ENCODE measurements around the gene TP53I3. TPM values are rescaled to one million over a fixed set of nuclear protein-coding genes. Genes with fewer than 3 reads are reported as not detected.
A peak's percentile ranks its signal among the peaks of the same experiment; 100 is the strongest.
"Not testable (repeated sequence)": the region's sequence is repeated elsewhere in the genome, so short reads cannot be mapped to it uniquely, and the experiment has no call there.

Gene TP53I3
- total RNA-seq, 3 donors from 2014 or later: 0.45 to 1.1 (median 0.56) TPM

GRCh38 chr2:24107336-24107735, 22.7 kb upstream of the TP53I3 start:
- peaks cover 39% of the 10 kb centered on the region for H3K9me3 Mint-ChIP-seq
- H3K27me3 Mint-ChIP-seq (ENCODE audit: low read depth): no peaks in the 10 kb centered on the region
- ATAC-seq (no peak), DNase-seq (no peak)
- peaks cover 6% of the 10 kb centered on the region for H3K36me3 Mint-ChIP-seq (ENCODE audit: insufficient read depth)
- H3K4me1 Mint-ChIP-seq (ENCODE audit: low read depth): no peaks in the 10 kb centered on the region
- no peak overlapping the region for H3K4me3 Mint-ChIP-seq

DNA sequence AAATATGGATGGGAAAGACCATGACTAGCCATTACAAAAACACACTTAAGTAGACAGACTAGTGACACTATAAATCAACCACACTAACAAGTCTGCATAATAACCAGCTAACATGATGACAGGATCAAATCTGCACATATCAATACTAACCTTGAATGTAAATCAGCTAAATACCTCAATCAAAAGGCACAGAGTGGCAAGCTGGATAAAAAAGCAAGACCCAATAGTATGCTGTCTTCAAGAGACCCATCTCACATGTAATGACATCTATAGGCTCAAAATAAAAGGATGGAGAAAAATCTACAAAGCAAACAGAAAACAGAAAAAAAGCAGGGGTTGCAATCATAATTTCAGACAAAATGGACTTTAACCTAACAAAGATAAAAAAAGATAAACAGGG, 22.2 kb upstream of the TP53I3 start:
- DNase-seq (no peak), ATAC-seq (no peak)
- Mint-ChIP-seq H3K4me3 (no peak overlapping the region), H3K4me1 (ENCODE audit: low read depth) (no peaks in the 10 kb centered on the region), H3K27me3 (ENCODE audit: low read depth) (no peaks in the 10 kb centered on the region), H3K36me3 (ENCODE audit: insufficient read depth) (peaks cover 6% of the 10 kb centered on the region), H3K9me3 (peaks cover 39% of the 10 kb centered on the region)

DNA sequence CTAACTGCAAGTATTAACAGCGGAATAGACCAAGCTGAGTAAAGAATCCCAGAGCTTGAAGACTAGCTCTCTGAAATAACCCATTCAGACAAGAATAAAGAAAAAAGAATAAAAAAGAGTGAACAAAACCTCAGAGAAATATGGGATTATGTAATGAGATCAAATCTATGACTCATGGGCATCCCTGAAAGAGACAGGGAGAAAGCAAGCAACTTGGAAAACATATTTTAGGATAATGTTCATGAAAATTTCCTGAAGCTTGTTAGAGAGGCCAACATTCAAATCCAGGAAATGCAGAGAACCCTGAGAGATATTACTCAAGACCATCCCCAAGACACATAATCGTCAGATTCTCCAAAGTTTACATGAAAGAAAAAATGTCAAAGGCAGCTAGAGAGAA, 21.2 kb upstream of the TP53I3 start:
- DNase-seq: no peak
- H3K36me3 Mint-ChIP-seq (ENCODE audit: insufficient read depth): peaks cover 6% of the 10 kb centered on the region
- H3K9me3 Mint-ChIP-seq: peaks cover 39% of the 10 kb centered on the region
- no peaks in the 10 kb centered on the region for H3K4me1 Mint-ChIP-seq (ENCODE audit: low read depth)
- no peak for ATAC-seq
- H3K4me3 Mint-ChIP-seq: no peak overlapping the region
- no peaks in the 10 kb centered on the region for H3K27me3 Mint-ChIP-seq (ENCODE audit: low read depth)

- Mint-ChIP-seq H3K4me1 (ENCODE audit: low read depth) (no peaks in the 10 kb centered on the region), H3K4me3 (no peak overlapping the region), H3K27me3 (ENCODE audit: low read depth) (no peaks in the 10 kb centered on the region), H3K36me3 (ENCODE audit: insufficient read depth) (peaks cover 9% of the 10 kb centered on the region), H3K9me3 (peaks cover 38% of the 10 kb centered on the region)
- DNase-seq: no peak
- no peak for ATAC-seq
Observed at GRCh38 chr2:24104906-24105305, 20.3 kb upstream of the TP53I3 start.

GRCh38 chr2:24104110-24104650, 19.5 kb upstream of the TP53I3 start:
- Mint-ChIP-seq H3K36me3 (ENCODE audit: insufficient read depth) (peaks cover 11% of the 10 kb centered on the region), H3K27me3 (ENCODE audit: low read depth) (no peaks in the 10 kb centered on the region), H3K4me1 (ENCODE audit: low read depth) (no peaks in the 10 kb centered on the region), H3K4me3 (no peak overlapping the region), H3K9me3 (peaks cover 31% of the 10 kb centered on the region)
- DNase-seq (no peak), ATAC-seq (no peak)

- Mint-ChIP-seq H3K27me3 (ENCODE audit: low read depth) (no peaks in the 10 kb centered on the region), H3K4me1 (ENCODE audit: low read depth) (no peaks in the 10 kb centered on the region), H3K9me3 (peaks cover 20% of the 10 kb centered on the region), H3K36me3 (ENCODE audit: insufficient read depth) (peaks cover 17% of the 10 kb centered on the region), H3K4me3 (no peak overlapping the region)
- DNase-seq (no peak), ATAC-seq (no peak)
Observed at GRCh38 chr2:24102677-24103076, 18.0 kb upstream of the TP53I3 start.

DNA sequence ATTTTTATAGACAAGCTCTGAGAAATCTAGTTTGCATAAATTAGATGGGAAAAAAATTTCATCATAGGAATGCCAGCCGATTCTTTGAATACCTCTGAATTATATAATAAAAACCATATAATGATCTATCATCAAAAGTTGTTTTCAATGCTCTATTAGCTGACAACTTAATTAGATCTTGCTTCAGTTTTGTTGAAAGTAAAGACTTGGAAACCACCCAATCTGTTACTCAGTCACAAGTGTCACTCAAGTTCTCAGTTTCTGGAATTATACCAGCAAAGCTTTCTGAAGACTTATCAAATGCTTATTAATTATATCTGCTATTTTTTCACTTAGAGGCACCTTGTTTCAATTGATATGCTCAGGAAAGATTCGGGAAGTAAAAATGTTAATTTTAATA, 17.4 kb upstream of the TP53I3 start:
- H3K4me3 Mint-ChIP-seq: no peak overlapping the region
- DNase-seq (no peak), ATAC-seq (no peak)
- no peaks in the 10 kb centered on the region for H3K27me3 Mint-ChIP-seq (ENCODE audit: low read depth)
- no peaks in the 10 kb centered on the region for H3K4me1 Mint-ChIP-seq (ENCODE audit: low read depth)
- peaks cover 14% of the 10 kb centered on the region for H3K9me3 Mint-ChIP-seq
- peaks cover 17% of the 10 kb centered on the region for H3K36me3 Mint-ChIP-seq (ENCODE audit: insufficient read depth)

DNA sequence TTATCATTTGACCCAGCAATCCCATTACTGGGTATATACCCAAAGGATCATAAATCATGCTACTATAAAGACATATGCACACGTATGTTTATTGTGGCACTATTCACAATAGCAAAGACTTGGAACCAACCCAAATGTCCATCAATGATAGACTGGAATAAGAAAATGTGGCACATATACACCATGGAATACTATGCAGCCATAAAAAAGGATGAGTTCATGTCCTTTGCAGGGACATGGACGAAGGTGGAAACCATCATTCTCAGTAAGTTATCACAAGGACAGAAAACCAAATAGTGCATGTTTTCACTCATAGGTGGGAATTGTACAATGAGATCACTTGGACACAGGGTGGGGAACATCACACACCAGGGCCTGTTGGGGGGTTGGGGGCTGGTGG, 16.1 kb upstream of the TP53I3 start:
- not testable (repeated sequence) for H3K4me3 Mint-ChIP-seq; H3K27me3 Mint-ChIP-seq (ENCODE audit: low read depth); H3K4me1 Mint-ChIP-seq (ENCODE audit: low read depth); DNase-seq; H3K9me3 Mint-ChIP-seq; ATAC-seq
- peaks cover 24% of the 10 kb centered on the region for H3K36me3 Mint-ChIP-seq (ENCODE audit: insufficient read depth)

- not testable (repeated sequence) for H3K27me3 Mint-ChIP-seq (ENCODE audit: low read depth); DNase-seq; H3K4me1 Mint-ChIP-seq (ENCODE audit: low read depth); H3K9me3 Mint-ChIP-seq; ATAC-seq; H3K4me3 Mint-ChIP-seq
- H3K36me3 Mint-ChIP-seq (ENCODE audit: insufficient read depth): peaks cover 18% of the 10 kb centered on the region
Observed at GRCh38 chr2:24095171-24095677, 10.6 kb upstream of the TP53I3 start.

DNA sequence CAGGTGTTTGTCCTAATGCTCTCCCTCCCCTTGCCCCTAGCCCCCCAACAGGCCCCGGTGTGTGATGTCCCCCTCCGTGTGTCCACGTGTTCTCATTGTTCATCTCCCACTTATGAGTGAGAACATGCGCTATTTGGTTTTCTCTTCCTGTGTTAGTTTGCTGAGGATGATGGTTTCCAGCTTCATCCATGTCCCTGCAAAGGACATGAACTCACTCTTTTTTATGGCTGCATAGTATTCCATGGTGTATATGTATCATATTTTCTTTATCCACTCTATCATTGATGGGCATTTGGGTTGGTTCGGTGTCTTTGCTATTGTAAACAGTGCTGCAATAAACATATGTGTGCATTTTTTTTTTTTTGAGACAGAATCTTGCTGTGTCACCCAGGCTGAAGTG, 8.6 kb upstream of the TP53I3 start:
- not testable (repeated sequence) for H3K4me1 Mint-ChIP-seq (ENCODE audit: low read depth); H3K4me3 Mint-ChIP-seq; H3K9me3 Mint-ChIP-seq; ATAC-seq; DNase-seq; H3K27me3 Mint-ChIP-seq (ENCODE audit: low read depth)
- H3K36me3 Mint-ChIP-seq (ENCODE audit: insufficient read depth): peaks cover 15% of the 10 kb centered on the region

GRCh38 chr2:24088821-24089359, 4.3 kb upstream of the TP53I3 start:
- Mint-ChIP-seq H3K4me1 (ENCODE audit: low read depth) (peaks cover 10% of the 10 kb centered on the region), H3K27me3 (ENCODE audit: low read depth) (no peaks in the 10 kb centered on the region), H3K4me3 (no peak overlapping the region), H3K36me3 (ENCODE audit: insufficient read depth) (peaks cover 3% of the 10 kb centered on the region), H3K9me3 (no peaks in the 10 kb centered on the region)
- no peak for DNase-seq
- ATAC-seq: no peak

GRCh38 chr2:24087032-24087431, 2.4 kb upstream of the TP53I3 start:
- H3K4me1 Mint-ChIP-seq (ENCODE audit: low read depth): peaks cover 14% of the 10 kb centered on the region
- no peaks in the 10 kb centered on the region for H3K9me3 Mint-ChIP-seq
- no peaks in the 10 kb centered on the region for H3K27me3 Mint-ChIP-seq (ENCODE audit: low read depth)
- H3K36me3 Mint-ChIP-seq (ENCODE audit: insufficient read depth): peaks cover 2% of the 10 kb centered on the region
- ATAC-seq: no peak
- H3K4me3 Mint-ChIP-seq: no peak overlapping the region
- DNase-seq: no peak

DNA sequence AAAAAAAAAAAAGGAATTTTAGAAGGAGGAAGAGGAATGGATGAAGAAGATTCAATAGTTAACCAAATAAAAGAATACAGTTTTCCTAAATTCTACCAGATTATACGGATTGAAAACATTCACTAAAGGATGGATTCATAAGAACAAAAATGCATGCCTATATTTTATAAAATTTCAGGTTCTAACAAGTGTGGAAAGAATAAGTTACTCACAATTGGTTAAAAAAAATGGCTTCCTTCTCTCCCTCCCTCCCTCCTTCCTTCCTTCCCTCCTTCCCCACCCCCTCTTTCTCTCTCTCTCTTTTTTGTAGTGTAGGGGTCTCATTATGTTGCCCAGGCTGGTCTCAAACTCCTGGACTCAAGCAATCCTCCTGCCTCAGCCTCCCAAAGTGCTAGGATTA, 1.6 kb upstream of the TP53I3 start:
- peaks cover 14% of the 10 kb centered on the region for H3K4me1 Mint-ChIP-seq (ENCODE audit: low read depth)
- ATAC-seq (no peak), DNase-seq (no peak)
- H3K36me3 Mint-ChIP-seq (ENCODE audit: insufficient read depth): peaks cover 2% of the 10 kb centered on the region
- H3K4me3 Mint-ChIP-seq: peak overlapping the region; percentile 35
- no peaks in the 10 kb centered on the region for H3K27me3 Mint-ChIP-seq (ENCODE audit: low read depth)
- no peaks in the 10 kb centered on the region for H3K9me3 Mint-ChIP-seq

DNA sequence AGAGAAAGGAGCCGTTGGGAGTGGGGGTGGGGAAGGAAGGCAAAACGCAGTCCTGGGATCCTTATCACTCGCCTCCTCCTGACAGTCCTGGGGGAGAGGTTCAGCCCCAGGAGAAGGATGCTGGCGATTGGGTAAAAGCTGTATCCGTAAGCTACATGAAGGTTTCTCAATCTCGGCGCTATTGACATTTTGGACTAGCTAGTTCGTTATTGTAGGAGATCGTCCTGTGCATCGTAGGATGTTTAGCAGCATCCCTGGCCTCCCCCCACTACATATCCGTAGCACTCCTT, 511 bp upstream of the TP53I3 start:
- H3K4me1 Mint-ChIP-seq (ENCODE audit: low read depth): peaks cover 14% of the 10 kb centered on the region
- DNase-seq: no peak
- H3K9me3 Mint-ChIP-seq: no peaks in the 10 kb centered on the region
- peaks cover 2% of the 10 kb centered on the region for H3K36me3 Mint-ChIP-seq (ENCODE audit: insufficient read depth)
- ATAC-seq: no peak
- peak overlapping the region; percentile 83 for H3K4me3 Mint-ChIP-seq
- H3K27me3 Mint-ChIP-seq (ENCODE audit: low read depth): no peaks in the 10 kb centered on the region

- peak overlapping the region; percentile 83 for H3K4me3 Mint-ChIP-seq
- ATAC-seq (peak; percentile 60 to 69), DNase-seq (peak; percentile 31)
- H3K9me3 Mint-ChIP-seq: no peaks in the 10 kb centered on the region
- no peaks in the 10 kb centered on the region for H3K27me3 Mint-ChIP-seq (ENCODE audit: low read depth)
- peaks cover 2% of the 10 kb centered on the region for H3K36me3 Mint-ChIP-seq (ENCODE audit: insufficient read depth)
- peaks cover 14% of the 10 kb centered on the region for H3K4me1 Mint-ChIP-seq (ENCODE audit: low read depth)
Observed at GRCh38 chr2:24083567-24084385, 858 bp downstream of the TP53I3 start.
